Parathyroid adenoma (tissue), 2 donors: ENCODE results near the gene OTULIN.
A peak's percentile ranks its signal among the peaks of the same experiment; 100 is the strongest.

Experiments
- H2AFZ ChIP-seq: fragments of 300-600 bp; sonication (generic); one replicate; pipeline ENCODE4 v1.7.0; 2017; ENCODE audit warnings: antibody characterized with exemption, mild to moderate bottlenecking
- H3K27ac ChIP-seq: fragments of 300-600 bp; sonication (generic); one replicate; pipeline ENCODE4 v1.7.0; 2017
- H3K27me3 ChIP-seq: fragments of 300-600 bp; sonication (generic); one replicate; pipeline ENCODE4 v1.7.0; 2017; ENCODE audit warnings: low read length; ENCODE audit not compliant: control insufficient read depth, insufficient read depth
- H3K36me3 ChIP-seq: fragments of 300-600 bp; sonication (generic); one replicate; pipeline ENCODE4 v1.7.0; 2017; ENCODE audit warnings: low read length; ENCODE audit not compliant: control insufficient read depth, insufficient read depth
- H3K4me1 ChIP-seq: fragments of 300-600 bp; sonication (generic); one replicate; pipeline ENCODE4 v1.7.0; 2017; ENCODE audit warnings: control low read depth
- H3K4me2 ChIP-seq: fragments of 300-600 bp; sonication (generic); one replicate; pipeline ENCODE4 v1.7.0; 2017; ENCODE audit warnings: low read length
- H3K4me3 ChIP-seq: fragments of 300-600 bp; sonication (generic); one replicate; pipeline ENCODE4 v1.7.0; 2017; ENCODE audit warnings: low read depth, low read length
- H3K79me2 ChIP-seq: fragments of 300-600 bp; sonication (generic); one replicate; pipeline ENCODE4 v1.7.0; 2017; ENCODE audit warnings: control low read depth
- H3K9ac ChIP-seq: fragments of 300-600 bp; sonication (generic); one replicate; pipeline ENCODE4 v1.7.0; 2017; ENCODE audit warnings: mild to moderate bottlenecking
- H3K9me3 ChIP-seq: fragments of 300-600 bp; sonication (generic); one replicate; pipeline ENCODE4 v1.7.0; 2017; ENCODE audit warnings: low read length; ENCODE audit not compliant: control insufficient read depth
- TF ChIP-seq, protein P1 (sequence below): fragments of 300-600 bp; sonication (generic); IDR thresholded peaks from one replicate; pipeline ENCODE4 v1.7.0; 2017; ENCODE audit warnings: antibody characterized with exemption, mild to moderate bottlenecking
- donor health status: primary hyperparathyroidism.

The OTULIN gene

DNA sequence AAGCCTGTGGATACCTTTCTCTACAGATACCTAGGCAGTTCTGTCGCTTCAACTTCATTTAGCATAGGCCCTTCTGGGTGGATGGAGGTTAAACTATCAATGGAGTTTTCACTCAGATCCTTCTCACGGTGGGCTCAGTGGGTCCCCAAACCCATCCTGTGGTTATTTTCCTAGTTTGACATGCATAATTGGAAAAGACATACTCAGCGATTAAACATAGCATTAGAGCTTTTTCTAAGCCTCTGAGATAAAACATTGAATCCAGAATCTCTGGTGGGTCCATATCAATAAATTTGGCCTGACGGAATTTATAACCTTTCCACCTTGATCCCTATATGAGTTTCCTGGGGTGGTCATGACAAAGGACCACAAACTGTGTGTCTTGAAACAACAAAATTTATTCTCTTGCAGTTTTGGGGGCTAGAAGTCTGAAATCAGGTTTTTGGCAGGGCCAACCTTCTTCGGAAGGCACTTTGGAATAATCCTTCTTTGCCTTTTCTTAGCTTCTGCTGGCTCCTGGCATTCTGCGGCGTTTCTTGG is 1.7 kb upstream of the OTULIN start:
- no peaks in the 10 kb centered on the region for H3K36me3 ChIP-seq
- H3K27ac ChIP-seq = no peak overlapping the region
- no peak overlapping the region for H3K4me3 ChIP-seq
- H3K9me3 ChIP-seq = no peaks in the 10 kb centered on the region
- H2AFZ ChIP-seq = no peak overlapping the region
- peaks cover 11% of the 10 kb centered on the region for H3K4me1 ChIP-seq
- no peaks in the 10 kb centered on the region for H3K27me3 ChIP-seq
- H3K4me2 ChIP-seq = no peak overlapping the region
- H3K79me2 ChIP-seq = peaks cover 28% of the 10 kb centered on the region
- TF ChIP-seq, protein P1, sequence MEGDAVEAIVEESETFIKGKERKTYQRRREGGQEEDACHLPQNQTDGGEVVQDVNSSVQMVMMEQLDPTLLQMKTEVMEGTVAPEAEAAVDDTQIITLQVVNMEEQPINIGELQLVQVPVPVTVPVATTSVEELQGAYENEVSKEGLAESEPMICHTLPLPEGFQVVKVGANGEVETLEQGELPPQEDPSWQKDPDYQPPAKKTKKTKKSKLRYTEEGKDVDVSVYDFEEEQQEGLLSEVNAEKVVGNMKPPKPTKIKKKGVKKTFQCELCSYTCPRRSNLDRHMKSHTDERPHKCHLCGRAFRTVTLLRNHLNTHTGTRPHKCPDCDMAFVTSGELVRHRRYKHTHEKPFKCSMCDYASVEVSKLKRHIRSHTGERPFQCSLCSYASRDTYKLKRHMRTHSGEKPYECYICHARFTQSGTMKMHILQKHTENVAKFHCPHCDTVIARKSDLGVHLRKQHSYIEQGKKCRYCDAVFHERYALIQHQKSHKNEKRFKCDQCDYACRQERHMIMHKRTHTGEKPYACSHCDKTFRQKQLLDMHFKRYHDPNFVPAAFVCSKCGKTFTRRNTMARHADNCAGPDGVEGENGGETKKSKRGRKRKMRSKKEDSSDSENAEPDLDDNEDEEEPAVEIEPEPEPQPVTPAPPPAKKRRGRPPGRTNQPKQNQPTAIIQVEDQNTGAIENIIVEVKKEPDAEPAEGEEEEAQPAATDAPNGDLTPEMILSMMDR = no peak
- H3K9ac ChIP-seq = no peak overlapping the region

DNA sequence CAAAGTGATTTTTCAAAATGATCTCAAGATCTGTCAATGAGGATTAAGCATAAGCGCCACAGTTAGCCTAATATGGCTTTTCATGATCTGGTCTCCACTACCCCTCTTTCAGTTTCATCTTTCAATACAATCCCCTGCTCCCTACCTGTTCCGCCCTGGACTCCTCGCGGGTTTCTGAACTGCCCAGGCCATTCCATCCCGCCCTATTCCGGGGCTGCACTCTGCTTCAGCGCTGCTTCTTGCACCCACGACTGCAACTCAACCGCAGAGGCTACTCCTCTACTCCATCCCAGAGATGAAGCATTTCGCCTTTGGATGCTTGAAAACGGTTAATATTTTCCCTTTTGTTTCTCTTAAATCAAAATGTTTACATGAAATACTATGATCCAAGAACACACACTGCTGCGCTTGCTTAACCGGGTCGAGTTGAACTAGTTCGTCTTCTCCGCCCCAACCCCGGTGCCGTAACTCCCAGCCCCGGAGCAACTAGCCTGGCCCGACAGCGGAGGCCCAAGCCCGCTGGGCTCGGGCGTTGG is 716 bp upstream of the OTULIN start:
- Histone ChIP-seq H3K4me1 (peaks cover 11% of the 10 kb centered on the region), H3K27me3 (no peaks in the 10 kb centered on the region), H3K27ac (peak overlapping the region; percentile 90), H3K4me3 (peak overlapping the region; percentile 83), H3K36me3 (no peaks in the 10 kb centered on the region), H3K4me2 (peak overlapping the region; percentile 95), H3K79me2 (peaks cover 29% of the 10 kb centered on the region), H2AFZ (peak overlapping the region; percentile 95), H3K9ac (peak overlapping the region; percentile 70), H3K9me3 (no peaks in the 10 kb centered on the region)
- TF ChIP-seq, protein P1 = no peak

DNA sequence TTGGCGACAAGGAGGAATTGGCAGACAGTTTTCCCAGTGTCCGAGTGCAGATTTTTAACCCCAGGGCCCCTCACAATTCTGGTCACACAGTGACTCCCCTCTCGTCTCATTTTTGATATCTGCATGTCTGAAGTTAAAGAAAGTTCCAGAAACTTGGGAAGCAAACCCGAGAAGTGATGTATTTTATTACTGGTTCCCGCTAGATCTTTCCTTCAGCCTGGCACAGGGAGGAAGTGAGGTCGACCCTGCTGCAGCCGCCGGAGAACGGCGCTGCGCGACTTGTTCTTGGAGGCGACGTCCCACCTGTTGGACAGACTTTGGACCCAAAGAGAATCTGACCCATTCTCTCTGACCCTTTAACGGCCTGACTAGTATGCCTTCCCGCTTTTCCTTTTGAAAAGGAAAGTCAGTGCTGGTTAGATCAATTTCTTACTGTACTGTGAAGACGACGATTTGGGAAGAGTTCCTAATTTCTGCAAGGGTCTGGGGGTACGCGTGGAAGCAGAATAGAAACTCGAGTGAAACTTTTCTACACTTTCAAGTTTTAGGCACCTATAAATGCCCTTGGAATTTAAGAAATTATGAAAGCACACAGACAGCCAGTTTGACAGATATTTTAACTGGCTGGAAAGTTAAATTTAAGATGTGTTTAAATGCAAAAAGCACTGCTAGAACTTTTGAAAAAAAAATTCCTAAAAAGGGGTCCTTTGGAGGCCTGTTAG is 744 bp downstream of the OTULIN start:
- Histone ChIP-seq H3K4me3 (peak overlapping the region; percentile 83), H3K36me3 (no peaks in the 10 kb centered on the region), H3K9me3 (no peaks in the 10 kb centered on the region), H2AFZ (peak overlapping the region; percentile 95), H3K27me3 (no peaks in the 10 kb centered on the region), H3K27ac (no peak overlapping the region), H3K9ac (no peak overlapping the region), H3K79me2 (peaks cover 32% of the 10 kb centered on the region), H3K4me2 (peak overlapping the region; percentile 76), H3K4me1 (peaks cover 11% of the 10 kb centered on the region)
- TF ChIP-seq, protein P1 = no peak

DNA sequence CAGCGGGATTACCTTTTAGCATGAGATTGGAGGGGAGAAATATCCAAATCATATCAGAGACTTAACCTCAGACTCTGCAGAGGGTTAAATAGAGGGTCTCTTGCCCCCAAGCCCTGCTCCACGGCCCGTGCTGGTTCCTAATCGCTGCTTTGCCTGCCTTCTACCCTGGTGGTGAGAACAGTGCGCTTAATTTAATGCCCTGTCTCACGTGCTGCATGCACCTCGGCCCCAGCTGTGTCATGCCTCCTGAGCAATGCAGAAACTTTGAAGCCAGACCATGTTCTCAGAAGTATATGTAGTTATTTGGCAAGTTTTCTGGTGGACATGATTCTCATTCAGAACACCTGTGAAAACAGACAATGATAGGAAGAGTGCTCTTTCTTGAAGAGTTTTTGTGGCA is 1.4 kb downstream of the OTULIN start:
- Histone ChIP-seq H2AFZ (no peak overlapping the region), H3K4me2 (peak overlapping the region; percentile 76), H3K79me2 (peaks cover 33% of the 10 kb centered on the region), H3K4me1 (peaks cover 11% of the 10 kb centered on the region), H3K4me3 (no peak overlapping the region), H3K9me3 (no peaks in the 10 kb centered on the region), H3K27me3 (no peaks in the 10 kb centered on the region), H3K27ac (no peak overlapping the region), H3K9ac (no peak overlapping the region), H3K36me3 (no peaks in the 10 kb centered on the region)
- TF ChIP-seq, protein P1 = no peak
